ENCODE measurements around the gene NR4A2. TPM values are rescaled to one million over a fixed set of nuclear protein-coding genes. Genes with fewer than 3 reads are reported as not detected.

NR4A2 gene
- total RNA-seq, 4 donors from 2014 or later: 1.9 to 5.0 (median 2.5) TPM

DNA sequence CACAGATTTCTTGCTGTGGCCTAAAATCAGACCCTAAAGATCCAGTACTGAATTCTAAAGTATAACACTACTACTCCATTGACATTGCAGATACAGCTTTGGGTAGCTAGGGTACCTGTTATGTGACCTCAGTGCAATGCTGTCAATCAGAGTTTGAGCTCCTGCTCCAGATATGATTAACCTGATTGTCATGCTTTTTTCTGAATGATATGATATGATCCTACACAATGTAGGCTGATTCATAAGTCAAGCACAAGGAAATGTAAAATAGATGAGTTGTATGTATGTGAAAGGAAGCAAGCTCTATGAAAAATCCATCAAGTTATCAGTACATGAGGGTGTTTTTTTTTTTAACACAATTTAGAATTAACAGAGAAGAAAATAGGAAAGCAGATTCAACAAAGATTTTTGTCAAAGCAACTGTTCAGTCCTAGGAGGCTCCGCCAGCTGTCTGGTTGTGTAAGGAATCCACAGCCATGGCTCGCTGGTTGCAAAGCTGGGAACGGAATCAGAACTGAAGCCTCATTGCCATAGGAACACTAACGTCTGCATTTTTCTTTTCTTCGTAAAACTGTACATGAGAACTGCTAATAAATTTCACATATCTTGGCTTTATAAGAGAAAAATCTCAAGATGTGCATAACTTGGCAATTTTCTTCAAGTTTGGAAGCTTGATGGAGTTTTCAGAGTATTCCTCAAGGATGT is 52.9 kb downstream of the NR4A2 start:
- Histone ChIP-seq H3K27me3 (no peaks in the 10 kb centered on the region), H3K36me3 (no peaks in the 10 kb centered on the region), H3K27ac (no peak overlapping the region), H3K4me1 (no peaks in the 10 kb centered on the region), H3K9me3 (no peaks in the 10 kb centered on the region), H3K4me3 (no peak overlapping the region)
- no peak for DNase-seq
- TF ChIP-seq POLR2A (IDR thresholded peaks at IDR 0.05): no peak
- TF ChIP-seq, protein P1, sequence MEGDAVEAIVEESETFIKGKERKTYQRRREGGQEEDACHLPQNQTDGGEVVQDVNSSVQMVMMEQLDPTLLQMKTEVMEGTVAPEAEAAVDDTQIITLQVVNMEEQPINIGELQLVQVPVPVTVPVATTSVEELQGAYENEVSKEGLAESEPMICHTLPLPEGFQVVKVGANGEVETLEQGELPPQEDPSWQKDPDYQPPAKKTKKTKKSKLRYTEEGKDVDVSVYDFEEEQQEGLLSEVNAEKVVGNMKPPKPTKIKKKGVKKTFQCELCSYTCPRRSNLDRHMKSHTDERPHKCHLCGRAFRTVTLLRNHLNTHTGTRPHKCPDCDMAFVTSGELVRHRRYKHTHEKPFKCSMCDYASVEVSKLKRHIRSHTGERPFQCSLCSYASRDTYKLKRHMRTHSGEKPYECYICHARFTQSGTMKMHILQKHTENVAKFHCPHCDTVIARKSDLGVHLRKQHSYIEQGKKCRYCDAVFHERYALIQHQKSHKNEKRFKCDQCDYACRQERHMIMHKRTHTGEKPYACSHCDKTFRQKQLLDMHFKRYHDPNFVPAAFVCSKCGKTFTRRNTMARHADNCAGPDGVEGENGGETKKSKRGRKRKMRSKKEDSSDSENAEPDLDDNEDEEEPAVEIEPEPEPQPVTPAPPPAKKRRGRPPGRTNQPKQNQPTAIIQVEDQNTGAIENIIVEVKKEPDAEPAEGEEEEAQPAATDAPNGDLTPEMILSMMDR (IDR thresholded peaks at IDR 0.05): no peak

Other genes with a start within 250 kb of the NR4A2 start
- gene GPD2, start 103.7 kb upstream of the NR4A2 start, total RNA-seq: 100 to 1,000 TPM in 1 of 4 donors, 10 to 100 TPM in 3; 50.3 to 125 (median 83.4) TPM